NOMO-1 (cell line): Measurements from ENCODE around the gene MLLT1.

Experiments used
- DNase-seq, 2 experiments: peaks; one replicate each; lab custom pipeline; 2025; ENCODE audit not compliant: unreplicated experiment in 2 of 2; lab: John Stamatoyannopoulos, UW

Gene MLLT1

DNA sequence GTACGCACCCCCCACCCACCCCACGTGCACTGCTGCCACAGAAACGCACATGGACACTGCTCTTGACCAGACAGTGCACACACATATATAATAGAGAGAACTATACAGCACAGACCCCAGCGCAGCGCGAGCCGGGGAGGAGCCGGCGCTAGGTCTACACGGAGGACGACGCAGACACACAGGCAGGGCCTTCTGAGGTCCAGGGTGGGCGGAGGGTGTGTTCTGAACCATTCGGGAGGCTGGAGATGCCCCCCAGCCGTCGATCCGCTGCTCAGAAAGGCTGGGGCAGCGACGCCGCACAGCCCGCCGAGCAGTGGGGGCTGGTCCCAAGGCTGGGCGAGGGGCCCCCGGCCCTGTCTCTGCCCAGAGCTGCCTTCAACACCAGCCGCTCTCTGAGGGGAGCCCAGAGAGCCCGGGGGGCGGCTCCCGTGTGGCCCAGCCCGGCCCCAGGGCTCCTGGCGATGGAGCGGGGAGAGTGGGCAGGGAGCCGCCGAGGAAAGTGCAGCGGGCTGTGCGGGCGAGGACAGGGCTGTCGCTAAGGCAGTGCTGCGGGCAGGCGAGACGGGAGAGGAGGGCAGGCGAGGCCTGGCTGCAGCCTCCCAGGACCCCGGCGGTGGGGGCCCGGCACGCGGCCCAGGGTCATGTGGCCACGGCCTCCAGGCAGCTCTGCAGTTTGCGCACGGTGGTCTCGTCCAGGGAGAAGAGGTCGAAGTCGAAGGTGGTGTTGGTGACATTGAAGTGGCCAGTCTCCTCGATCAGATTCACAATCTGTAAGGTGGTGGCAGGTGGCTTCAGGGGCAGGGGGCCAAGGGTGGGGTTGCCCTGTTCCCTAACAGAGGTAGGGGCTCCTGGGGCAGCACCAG, 67.1 kb downstream of the MLLT1 start:
- no peak for DNase-seq

DNA sequence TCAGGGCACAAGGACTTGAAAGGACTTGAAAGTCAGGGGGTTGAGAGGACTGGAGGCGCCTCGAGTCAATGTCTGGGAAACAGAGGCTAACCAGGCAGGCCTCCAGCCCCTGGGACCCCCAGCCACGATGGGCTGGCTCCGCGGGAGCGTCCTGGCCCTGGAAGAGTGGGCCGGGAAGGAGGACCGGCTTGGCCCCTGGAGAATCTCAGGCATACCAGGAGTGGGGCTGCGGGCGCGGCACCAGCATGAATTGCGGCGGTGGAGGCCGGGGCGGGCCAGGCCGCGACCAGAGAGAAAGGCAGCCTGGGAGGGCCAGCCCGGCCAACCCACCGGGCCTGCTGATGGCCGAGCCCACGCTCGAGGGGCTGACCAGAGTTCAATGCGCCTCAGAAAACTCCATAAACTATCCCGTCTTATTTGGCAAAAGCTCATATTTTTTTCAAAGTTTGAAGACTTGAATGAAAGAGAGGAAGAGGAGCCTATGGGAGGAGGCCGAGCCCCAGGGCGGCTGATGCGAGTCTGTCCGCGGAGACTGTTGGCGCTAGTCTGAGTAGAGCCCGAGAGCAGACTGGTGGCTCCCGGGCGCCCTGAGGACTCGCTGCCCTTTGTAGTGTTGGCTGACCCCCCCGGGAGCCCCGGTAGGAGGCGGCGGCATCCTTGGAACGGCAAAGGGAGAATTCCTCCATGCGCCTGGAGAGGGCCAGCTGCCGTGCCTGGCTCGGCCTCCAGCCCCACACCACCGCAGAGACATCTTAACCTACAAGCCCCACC, 68.0 kb downstream of the MLLT1 start:
- no peak for DNase-seq

DNA sequence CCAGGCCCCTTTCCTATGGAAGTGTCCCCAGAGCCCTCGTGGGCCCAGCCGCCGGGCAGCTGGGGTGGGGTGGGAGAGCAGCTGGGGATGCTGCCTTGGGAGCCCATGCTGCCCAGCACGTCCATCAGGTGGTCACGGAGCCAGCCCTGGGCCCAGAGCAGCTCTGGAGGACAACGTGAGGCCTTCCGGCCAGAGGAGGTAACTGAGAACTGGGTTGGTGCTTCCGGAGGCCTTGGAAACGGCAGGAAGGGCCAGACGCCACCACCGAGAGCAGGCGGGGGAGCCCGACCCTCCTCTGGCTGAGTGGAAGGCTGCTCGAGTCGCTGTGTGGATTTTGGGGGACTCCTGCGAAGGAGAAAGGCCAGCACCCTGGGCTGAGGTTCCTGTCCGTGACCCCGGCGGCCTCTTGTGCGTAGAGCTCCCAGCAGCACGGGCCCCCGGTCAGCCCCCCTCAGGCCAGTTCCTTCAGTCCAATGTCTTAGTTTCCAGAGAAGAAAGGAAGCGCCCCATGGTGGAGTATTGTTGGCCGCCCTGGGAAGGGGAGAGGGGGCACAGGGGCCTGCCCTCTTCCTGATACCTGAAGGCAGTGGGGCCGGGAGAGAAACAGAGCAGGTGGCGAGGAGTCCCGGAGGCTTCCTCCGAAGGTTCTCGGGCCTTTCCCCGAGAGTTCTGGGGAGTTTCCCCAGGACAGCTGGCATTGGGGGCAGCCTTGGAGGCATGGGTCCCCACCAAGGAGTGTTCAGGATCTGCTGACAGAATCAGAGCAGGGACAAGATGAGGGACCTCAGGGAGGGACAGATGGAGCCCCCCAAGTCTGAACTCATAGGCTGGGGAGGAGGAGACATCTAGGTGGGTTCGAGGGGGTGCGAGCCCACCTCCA, 68.8 kb downstream of the MLLT1 start:
- no peak for DNase-seq

DNA sequence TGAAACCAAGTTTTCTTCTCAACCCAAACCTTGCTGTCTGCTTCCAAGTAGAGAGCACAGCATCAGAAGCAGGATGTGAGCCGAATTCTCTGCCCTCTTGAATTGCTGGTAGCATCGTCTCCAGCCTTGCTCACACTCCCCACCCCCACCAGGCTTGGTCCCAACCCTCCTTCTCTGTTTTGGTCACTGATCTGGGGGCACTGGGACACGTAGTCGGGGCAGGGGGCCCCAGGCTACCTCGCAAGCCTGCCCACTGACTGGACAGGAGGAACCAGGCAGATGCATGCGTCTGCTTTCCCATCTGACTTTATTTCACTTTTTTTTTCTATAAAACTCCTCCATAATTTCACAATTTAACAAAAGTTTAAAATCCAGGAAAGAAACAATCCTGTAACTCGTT, 69.7 kb downstream of the MLLT1 start:
- DNase-seq = no peak

DNA sequence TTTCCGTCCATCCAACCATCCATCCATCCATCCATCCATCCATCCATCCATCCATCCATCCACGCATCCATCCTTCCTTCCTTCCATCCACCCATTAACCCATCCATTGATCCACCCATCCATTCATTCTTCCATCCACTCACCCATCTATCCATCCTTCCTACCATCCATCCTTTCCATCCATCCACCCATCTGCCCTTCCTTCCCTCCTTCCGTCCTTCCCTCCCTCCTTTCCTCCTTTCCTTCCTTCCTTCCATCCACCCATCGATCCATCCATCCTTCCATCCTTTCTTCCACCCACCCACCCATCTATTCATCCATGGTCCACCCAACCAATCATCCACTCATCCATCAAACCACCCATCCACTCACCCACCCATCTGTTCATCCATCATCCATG, 70.1 kb downstream of the MLLT1 start:
- DNase-seq = no peak

DNA sequence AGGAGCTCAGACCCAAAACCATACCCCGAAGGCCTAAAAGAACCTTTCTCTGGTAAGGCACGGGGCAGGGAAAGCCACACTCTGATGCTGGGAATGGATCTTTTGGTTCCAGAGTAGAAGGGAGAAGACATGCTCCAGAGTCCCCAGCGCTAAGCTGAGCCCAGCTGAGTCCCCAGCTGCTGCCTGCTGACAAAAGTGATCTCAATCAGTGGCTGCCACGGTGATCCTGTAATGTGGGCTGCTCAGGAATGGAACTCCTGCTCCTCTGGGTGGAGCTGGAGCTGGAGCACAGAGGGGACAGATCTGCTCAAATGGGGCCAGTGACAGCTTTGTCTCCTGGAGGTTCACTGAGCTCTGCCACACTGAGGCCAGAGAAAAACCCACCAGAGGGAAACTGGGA, 70.5 kb downstream of the MLLT1 start:
- DNase-seq = no peak

DNA sequence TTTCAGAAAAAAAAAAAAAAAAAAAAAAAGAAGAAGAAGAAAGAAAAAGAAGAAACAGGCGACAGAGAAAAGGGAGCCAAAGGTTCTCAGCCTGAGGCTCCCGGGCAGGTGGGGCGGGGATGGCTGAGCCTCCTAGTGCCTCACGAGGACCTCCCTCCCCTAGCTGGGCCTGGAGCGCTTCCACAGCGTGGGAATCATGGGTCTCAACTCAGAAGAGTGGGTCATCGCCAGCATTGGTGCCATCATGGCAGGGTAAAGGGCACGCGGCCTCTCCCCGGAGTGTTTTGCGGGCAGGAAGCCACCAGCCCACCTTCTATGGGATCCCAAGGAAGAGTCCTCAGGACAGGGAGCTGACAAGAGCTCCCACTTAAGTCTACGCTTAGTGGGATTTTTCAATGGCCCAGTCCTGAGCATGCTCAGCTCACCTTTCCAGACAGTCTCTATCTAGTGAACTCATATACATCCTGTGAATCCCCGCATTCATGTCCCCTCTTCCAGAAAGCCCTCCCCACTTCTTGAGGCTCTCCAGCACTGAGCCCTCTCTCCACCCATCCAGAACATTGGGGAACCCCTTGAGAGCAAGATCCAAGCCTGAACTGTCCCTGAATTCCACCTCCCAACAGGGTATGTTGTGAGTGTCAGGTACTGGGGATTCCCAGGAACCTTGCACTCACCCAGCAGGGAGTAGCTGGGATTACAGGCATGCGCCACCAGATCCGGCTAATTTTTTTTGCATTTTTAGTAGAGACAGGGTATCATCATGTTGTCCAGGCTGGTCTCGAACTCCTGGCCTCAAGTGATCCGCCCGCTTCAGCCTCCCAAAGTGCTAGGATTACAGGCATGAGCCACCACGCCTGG, 74.7 kb downstream of the MLLT1 start:
- DNase-seq = no peak

DNA sequence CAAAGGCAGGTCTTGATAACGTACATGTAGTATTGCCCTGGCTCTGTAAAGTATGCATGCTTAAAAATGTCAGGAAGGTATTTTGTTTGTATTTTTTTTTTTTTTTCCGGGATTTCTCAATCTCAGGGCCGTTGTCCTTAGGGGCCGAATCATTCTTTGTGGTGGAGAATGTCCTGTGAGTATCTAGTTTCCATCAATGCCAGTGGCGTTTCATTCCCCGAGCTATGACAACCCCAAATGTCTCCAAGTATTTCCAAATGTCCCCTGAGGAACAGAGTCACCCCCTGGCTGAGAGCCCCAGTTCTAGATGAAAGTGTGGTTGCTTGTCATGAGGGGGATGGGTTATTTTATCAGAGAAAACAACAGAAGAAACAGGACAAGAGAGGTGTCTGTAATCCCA, 75.6 kb downstream of the MLLT1 start:
- no peak for DNase-seq

DNA sequence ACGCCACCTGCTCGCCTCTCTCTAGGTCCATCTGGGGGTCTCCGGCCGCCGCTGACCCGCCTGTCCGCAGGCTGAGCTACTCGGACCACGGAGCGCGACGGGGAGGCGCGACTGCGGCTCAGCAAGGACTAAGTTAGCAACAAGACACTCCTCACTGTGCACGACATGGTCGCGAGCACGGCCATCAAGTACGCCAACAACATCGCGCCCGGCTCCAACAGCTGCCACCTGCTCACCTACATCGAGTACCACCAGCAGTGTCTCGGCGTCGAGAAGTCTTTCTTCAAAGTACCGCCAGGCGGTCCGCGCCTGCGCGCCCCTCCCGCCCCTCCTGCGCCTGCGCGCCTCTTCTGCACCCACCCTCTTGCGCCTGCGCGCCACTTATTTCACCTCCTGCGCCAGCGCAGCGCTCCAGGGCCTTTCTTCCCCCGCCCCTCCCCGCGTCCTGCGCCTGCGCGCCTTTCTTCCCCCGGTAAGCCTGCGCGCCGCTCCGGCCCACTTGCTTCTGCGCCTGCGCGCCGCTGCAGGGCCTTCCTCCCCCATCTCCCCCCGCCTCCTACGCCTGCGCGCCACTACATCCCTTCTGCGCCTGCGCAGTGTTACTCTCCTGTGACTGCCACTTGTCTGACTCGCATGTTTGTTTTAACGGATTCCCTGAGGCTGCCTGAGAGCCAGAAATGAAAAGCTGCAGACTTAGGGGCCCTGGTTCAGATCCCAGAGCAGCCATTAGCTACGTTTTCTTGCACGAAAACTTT, 80.4 kb downstream of the MLLT1 start:
- peak; percentile 98 to 100 for DNase-seq

DNA sequence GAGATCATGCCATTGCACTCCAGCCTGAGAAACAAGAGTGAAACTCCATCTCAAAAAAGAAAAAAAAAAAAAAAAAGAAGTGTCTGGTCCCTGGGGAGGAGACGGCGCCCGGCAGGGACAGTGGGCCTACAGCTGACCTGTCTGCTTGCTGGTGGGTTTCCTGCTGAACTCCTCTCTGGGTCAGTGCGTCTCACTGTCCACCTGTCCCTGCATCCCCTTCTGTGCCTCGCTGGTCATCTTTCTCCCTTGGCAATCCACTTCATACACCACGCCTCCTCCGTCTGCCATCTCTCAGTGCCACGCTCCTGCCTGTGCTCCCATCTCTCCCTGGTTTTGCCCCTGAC, 80.9 kb downstream of the MLLT1 start:
- DNase-seq = no peak

DNA sequence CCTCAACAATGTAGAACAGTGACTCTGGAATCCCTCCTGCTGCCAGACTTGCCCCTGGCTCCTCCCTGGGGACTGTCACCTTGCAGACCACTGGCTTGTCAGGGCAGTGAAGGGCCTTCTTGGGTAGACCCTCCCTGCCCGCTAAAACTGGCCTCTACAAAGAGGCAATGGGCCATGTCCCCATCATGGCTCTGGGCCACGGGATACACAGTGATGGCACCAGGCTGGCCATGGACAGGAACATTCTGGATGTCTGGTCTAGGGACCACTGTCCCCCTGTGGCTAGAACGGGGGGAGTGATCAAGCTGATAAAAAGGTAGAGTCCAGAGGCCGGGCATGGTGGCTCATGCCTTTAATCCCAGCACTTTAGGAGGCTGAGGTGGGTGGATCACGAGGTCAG, 83.4 kb downstream of the MLLT1 start:
- DNase-seq = no peak

DNA sequence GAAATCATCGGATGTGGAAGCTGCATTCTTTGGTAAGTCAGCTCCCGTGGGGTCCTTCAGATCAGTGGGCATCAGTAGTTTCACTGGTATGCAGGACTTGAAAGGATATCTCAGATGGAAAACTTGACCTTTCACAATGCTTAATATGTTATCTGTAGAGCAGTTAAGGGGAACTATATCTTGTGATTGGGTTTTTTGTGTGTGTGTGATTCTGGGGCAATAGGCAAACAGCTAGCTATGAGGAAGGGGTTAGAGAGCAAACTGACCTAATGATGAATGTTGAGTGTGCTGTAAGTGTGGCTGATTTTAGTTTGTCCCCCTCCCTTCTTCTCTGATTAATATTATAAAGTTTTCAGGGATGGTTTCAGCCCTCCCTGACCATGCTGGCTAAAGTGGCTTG, 91.0 kb downstream of the MLLT1 start:
- no peak for DNase-seq

DNA sequence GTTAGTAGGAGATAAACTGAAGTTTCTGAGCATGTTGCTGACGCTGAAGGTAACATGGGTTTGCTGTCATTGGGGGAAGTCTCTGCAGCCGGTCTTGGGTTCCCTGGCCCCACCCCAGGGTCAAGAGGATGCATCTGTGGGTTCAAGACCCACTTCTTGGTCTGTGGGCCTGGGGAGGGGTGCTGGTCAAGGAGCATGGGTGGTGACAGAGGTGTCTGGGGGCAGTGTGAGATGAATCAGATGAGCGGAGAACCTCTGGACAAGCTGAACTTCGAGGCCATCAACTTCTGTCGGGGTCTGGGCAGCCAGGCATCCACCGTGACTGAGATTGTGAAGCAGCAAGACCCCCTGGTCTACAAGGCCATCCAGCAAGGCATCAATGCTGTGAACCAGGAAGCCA, 92.4 kb downstream of the MLLT1 start:
- no peak for DNase-seq

DNA sequence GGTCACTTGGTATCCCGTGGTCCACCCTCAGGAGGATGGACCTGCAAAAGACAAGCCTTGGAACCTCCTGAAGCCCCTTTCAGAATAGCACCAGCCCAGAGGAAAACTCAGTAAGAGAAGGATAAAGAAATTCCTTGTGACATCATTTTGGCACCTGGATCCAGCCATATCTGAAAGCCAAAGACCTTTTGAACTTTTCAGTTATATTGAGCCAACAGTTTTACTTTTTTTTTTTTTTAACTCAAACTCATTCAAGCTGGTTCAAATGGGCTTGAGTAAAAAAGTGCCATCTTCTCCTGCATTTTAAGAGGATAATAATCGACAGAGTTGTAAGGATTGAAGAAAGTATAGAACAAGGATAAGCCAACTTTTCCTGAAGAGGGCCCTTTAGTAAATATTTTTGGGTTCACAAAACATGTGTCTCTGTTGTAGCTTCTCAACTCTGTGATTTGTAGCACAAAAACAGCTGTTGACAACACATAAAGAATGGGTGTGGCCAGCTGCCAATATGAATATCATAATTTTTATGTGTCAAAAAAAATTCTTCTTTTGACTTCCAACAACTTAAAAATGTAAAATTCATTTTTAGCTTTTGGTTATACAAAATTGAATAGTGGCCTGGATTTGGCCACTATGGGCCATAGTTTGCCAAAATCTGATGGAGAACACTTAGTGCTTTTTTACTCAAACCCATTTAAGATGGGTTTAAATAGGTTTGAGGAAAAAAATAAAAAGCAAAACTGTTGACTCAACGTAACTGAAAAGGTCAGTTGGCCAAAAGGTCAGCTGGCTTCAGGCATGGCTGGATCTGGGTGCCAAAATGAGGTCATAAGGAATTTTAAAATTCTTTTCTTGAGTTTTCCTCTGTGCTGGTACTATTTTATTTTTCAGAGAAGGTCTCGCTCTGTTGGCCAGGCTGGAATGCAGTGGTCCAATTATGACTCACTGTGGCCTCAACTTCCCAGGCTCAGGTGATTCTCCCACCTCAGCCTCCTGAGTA, 93.6 kb downstream of the MLLT1 start:
- no peak for DNase-seq

DNA sequence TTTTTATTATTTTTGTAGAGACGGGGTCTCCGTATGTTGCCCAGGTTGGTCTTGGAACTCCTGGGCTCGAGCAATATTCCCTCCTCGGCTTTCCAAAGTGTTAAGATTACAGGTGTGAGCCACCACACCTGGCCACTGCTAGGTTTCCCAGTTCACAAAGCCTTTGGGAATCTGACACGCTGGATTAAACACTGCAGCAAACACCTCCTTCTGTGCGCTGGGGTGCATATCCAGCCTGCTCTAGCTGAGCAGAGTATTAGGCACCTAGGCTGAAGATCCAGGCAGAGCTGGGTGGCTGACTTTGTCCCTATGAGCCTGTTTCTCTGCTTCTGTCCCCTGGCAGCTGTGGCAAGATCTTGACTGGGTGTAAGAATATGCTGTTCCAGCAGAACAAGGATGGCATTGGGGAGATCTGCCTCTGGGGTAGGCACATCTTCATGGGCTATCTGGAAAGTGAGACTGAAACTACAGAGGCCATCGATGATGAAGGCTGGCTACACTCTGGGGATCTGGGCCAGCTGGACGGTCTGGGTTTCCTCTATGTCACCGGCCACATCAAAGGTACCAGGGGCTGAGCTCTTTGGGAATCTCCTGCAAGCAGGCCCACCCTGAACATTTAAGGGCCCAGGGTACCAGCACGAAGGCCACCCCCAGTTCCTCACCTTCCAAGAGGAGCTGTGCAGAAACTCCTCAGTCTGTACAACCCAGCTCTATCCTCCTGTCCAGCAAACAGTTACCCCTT, 94.5 kb downstream of the MLLT1 start:
- no peak for DNase-seq

DNA sequence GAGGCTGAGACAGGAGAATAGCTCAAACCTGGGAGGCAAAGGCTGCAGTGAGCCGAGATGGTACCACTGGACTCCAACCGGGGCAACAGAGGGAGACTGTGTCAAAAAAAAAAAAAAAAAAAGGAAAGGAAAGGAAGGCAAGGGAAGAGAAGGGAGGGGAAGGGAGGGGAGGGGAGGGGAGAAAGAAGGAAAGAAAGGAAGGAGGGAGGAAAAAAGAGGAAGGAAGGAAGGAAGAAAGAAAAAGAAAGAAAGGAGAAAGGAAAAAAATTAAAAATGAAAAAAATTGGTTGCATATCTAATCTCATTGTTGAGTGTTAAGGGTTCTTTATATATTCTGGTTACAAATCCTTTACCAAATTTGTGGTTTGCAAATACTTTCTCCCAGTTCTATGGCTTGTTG, 98.7 kb downstream of the MLLT1 start:
- DNase-seq = no peak

DNA sequence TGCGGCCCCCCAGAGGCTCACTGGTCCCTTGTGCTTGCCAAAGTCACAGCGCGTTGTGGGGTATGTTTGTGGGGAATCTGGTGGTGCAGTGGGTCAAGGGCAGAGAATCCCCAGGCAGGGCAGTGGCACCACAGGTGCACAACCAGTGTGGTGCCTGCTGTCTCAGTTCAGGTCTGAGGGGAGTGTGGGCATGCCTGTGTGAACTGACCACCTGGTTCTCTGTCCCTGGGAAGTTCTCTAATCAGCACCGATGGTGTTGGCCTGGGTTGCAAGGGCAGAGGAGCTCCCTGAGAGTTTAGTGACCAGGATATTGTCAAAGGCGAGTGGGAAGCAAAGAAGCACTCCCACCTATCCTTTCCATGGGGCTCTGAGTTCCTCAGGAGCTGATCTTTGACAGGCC, 106.6 kb downstream of the MLLT1 start:
- DNase-seq = no peak
